A549 (cell line): ENCODE data around the gene MEI1. TPM values are rescaled to one million over a fixed set of nuclear protein-coding genes. Genes with fewer than 3 reads are reported as not detected.
"Not testable (repeated sequence)": the region's sequence is repeated elsewhere in the genome, so short reads cannot be mapped to it uniquely, and the experiment has no call there.

Experiments used
- ATAC-seq, 2 experiments: fragments of 200-7000 bp in 1 of 2; fragments of >200 bp in 1 of 2; cut with Nextera tagmentation in 1 of 2; cut with Tn5 transposase in 1 of 2; 3 replicates each; pipeline versions ENCODE4 v1.8.0 to v1.9.1; 2018 to 2020; ENCODE audit warnings: mild to moderate bottlenecking in 1 of 2, moderate library complexity in 1 of 2
- CTCF ChIA-PET: fragments of 300-600 bp; sonication (Branson Sonifier 250); formaldehyde crosslinking; extraction: SDS; loops from one replicate; lab custom pipeline; 2021; ENCODE audit warnings: antibody characterized with exemption, inconsistent platforms; lab: Yijun Ruan, JAX
- POLR2A ChIA-PET: fragments of 350-600 bp; formaldehyde crosslinking; extraction: SDS; loops from one replicate; lab custom pipeline; 2021; ENCODE audit warnings: antibody characterized with exemption, inconsistent platforms; lab: Yijun Ruan, JAX
- DNase-seq, 2 experiments: peaks; one replicate each; pipeline versions ENCODE4 v3.0.0 to v3.0.0-alpha.2; 2011 to 2016; ENCODE audit warnings: low read depth in 1 of 2, low spot score in 1 of 2
- FAIRE-seq: peaks from 2 replicates; lab custom pipeline; 2011; peaks lifted over from hg19 to GRCh38; lab: Jason Lieb, UNC
- H3K27ac ChIP-seq, 2 experiments: fragments of >200 bp; sonication (Bioruptor Twin); formaldehyde crosslinking; 3 replicates each; pipeline ENCODE4 v1.5.1; 2016 to 2017
- H3K4me1 ChIP-seq: fragments of >200 bp; sonication (Bioruptor Twin); formaldehyde crosslinking; 3 replicates; pipeline ENCODE4 v1.6.1; 2016
- H3K4me2 ChIP-seq: fragments of >200 bp; sonication (Bioruptor Twin); formaldehyde crosslinking; 3 replicates; pipeline ENCODE4 v1.6.1; 2016
- H3K4me3 ChIP-seq: fragments of >200 bp; sonication (Bioruptor Twin); formaldehyde crosslinking; 3 replicates; pipeline ENCODE4 v1.5.1; 2016
- H3K9me3 ChIP-seq: fragments of >200 bp; sonication (Bioruptor Twin); formaldehyde crosslinking; 3 replicates; pipeline ENCODE4 v1.6.1; 2016
- ATOH8 ChIP-seq: fragments of 250-450 bp; sonication (Bioruptor Pico); IDR thresholded peaks from 2 replicates; pipeline ENCODE4 v1.5.0; 2020; ENCODE audit warnings: low read depth, mild to moderate bottlenecking, moderate library complexity
- CEBPB ChIP-seq, 2 experiments: fragments of >200 bp in 1 of 2; sonication (Bioruptor Twin) in 1 of 2; formaldehyde crosslinking in 1 of 2; IDR thresholded peaks; 2 replicates each; pipeline ENCODE4 v1.6.1; 2012 to 2016
- CHD4 ChIP-seq: fragments of 200-600 bp; sonication (generic); IDR thresholded peaks from 2 replicates; pipeline ENCODE4 v1.6.1; 2016; ENCODE audit warnings: antibody characterized with exemption, mild to moderate bottlenecking, borderline replicate concordance
- EHF ChIP-seq: fragments of 250-450 bp; sonication (Bioruptor Pico); IDR thresholded peaks from 2 replicates; pipeline ENCODE4 v1.5.0; 2020; ENCODE audit warnings: mild to moderate bottlenecking
- EP300 ChIP-seq, 2 experiments: fragments of >200 bp; sonication (Bioruptor Twin); formaldehyde crosslinking; IDR thresholded peaks; 2 replicates in 1 of 2; 3 replicates in 1 of 2; pipeline ENCODE4 v1.6.1; 2016 to 2017
- FOSL2 ChIP-seq, 2 experiments: fragments of 450-650 bp in 1 of 2; fragments of >200 bp in 1 of 2; sonication (Bioruptor Twin) in 1 of 2; formaldehyde crosslinking; IDR thresholded peaks; 2 replicates each; pipeline versions ENCODE4 v1.5.0 to v1.6.1; 2016 to 2020; ENCODE audit warnings: mild to moderate bottlenecking in 1 of 2, moderate library complexity in 1 of 2
- FOXS1 ChIP-seq: fragments of 250-450 bp; sonication (Bioruptor Pico); IDR thresholded peaks from 2 replicates; pipeline ENCODE4 v1.5.0; 2020; ENCODE audit warnings: mild to moderate bottlenecking, moderate library complexity
- HOXA7 ChIP-seq: fragments of 250-450 bp; sonication (Bioruptor Pico); IDR thresholded peaks from 2 replicates; pipeline ENCODE4 v1.5.0; 2020; ENCODE audit warnings: mild to moderate bottlenecking, moderate library complexity
- JUN ChIP-seq, 2 experiments: fragments of >200 bp; sonication (Bioruptor Twin); formaldehyde crosslinking; IDR thresholded peaks; 2 replicates in 1 of 2; 3 replicates in 1 of 2; pipeline ENCODE4 v1.6.1; 2016 to 2017
- KDM5A ChIP-seq: fragments of 200-600 bp; sonication (generic); IDR thresholded peaks from 2 replicates; pipeline ENCODE4 v1.6.1; 2016; ENCODE audit warnings: antibody characterized with exemption, mild to moderate bottlenecking
- MAFK ChIP-seq: fragments of 450-650 bp; IDR thresholded peaks from 2 replicates; pipeline ENCODE4 v1.6.1; 2014; ENCODE audit not compliant: partially characterized antibody
- PHF8 ChIP-seq: fragments of 200-600 bp; sonication (generic); IDR thresholded peaks from 2 replicates; pipeline ENCODE4 v1.6.1; 2016; ENCODE audit warnings: low read depth, mild to moderate bottlenecking, antibody characterized with exemption, moderate library complexity, borderline replicate concordance
- RFX5 ChIP-seq: fragments of 450-650 bp; IDR thresholded peaks from 2 replicates; pipeline ENCODE4 v1.7.1; 2014; ENCODE audit warnings: antibody characterized with exemption, mild to moderate bottlenecking, moderate library complexity
- ZFP36 ChIP-seq: fragments of 450-650 bp; IDR thresholded peaks from 2 replicates; pipeline ENCODE4 v1.6.1; 2014; ENCODE audit warnings: borderline replicate concordance; ENCODE audit not compliant: partially characterized antibody
- ZNF302 ChIP-seq: fragments of 250-450 bp; sonication (Bioruptor Pico); IDR thresholded peaks from 2 replicates; pipeline ENCODE4 v1.9.0; 2021; ENCODE audit warnings: inconsistent platforms, mild to moderate bottlenecking, moderate library complexity
- WGBS: methylation state at CpG from one replicate; pipeline ENCODE4 v1.1.6; 2017; ENCODE audit errors: missing lambda C conversion rate; 5-methylcytosine and 5-hydroxymethylcytosine counted together
- polyA plus RNA-seq, 4 experiments: library from polyadenylated mRNA; depleted of rRNA in 3 of 4; stranded (reverse); fragments of >200 nt; fragmentation: RNase III in 1 of 4; extraction: RNeasy Plus Mini Kit Qiagen cat#74134 plus additional on column Dnase treatment in 1 of 4; gene quantifications; 2 replicates in 3 of 4; 3 replicates in 1 of 4; pipeline ENCODE4 v1.2.3, GENCODE V29; 2011 to 2017
- TF ChIP-seq, protein P1 (sequence below): fragments of 150-350 bp; IDR thresholded peaks from 2 replicates; pipeline ENCODE4 v1.6.1; 2014; ENCODE audit warnings: low read depth, mild to moderate bottlenecking, low read length
- TF ChIP-seq, protein P2 (sequence below): fragments of 200-600 bp; sonication (generic); IDR thresholded peaks from 2 replicates; pipeline ENCODE4 v1.6.1; 2016; ENCODE audit warnings: antibody characterized with exemption, mild to moderate bottlenecking, moderate library complexity

MEI1 gene
- polyA plus RNA-seq, 2 of the 4 experiments (the other 2 are of a cell fraction), result 0.12 TPM; not detected in 1

DNA sequence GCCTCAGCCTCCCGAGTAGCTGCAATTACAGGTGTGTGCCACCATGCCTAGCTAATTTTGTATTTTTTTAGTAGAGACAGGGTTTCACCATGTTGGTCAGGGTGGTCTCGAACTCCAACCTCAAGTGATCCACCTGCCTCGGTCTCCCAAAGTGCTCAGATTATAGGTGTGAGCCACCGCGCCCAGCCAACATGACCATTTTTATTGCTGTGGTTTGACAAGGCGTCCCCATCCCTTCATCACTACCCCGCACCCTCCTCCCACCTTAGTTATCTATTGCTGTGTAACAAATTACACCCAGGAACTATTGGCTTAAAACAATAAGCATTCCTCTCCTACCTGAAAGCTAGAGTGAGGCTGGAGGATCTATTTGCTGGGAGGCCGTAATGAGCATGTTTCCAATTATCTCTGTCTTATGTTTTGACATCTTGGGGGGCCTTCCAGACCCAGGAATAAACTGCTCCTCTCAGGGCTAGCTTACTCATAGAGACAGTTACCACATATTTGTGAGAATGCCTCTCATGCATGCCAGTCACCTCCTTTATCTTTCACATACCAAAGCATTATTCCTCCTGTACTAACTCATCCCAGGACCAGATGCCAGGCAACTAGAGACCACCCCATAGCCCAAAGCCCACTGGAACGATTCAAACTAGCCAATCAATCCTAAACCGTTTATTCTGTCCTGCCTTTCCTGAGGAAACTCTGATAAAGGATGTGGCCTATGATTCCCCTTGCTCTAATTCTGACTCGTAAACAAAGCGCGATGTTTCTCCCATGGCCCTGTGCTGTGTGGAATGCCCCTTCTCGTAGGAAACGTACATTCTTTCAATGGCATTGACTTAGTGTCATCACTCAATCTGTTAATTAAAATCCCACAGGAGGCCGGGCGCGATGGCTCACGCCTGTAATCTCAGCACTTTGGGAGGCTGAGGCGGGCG lies 30.1 kb upstream of the MEI1 start:
- peak in 1 of 2 experiments; percentile 13; a peak in 2 of 6 replicates for ATAC-seq
- H3K4me3 ChIP-seq, result no peak overlapping the region
- peak overlapping the region; percentile 33 for H3K4me2 ChIP-seq
- POLR2A ChIA-PET, result no interaction called here
- no peak for FAIRE-seq
- DNase-seq, result peak; percentile 24 to 52
- H3K27ac ChIP-seq, result peak overlapping the region; percentile 43 to 97; a peak in 4 of 6 replicates
- no peaks in the 10 kb centered on the region for H3K9me3 ChIP-seq
- WGBS, result 44% methylated on average over 21 of the region's 21 CpGs
- H3K4me1 ChIP-seq, result peaks cover 58% of the 10 kb centered on the region
- no peak for TF ChIP-seq ZNF302
- no peak for TF ChIP-seq EHF (CRISPR knock-in tag)
- TF ChIP-seq HOXA7 (CRISPR knock-in tag), result no peak
- TF ChIP-seq, protein P1, sequence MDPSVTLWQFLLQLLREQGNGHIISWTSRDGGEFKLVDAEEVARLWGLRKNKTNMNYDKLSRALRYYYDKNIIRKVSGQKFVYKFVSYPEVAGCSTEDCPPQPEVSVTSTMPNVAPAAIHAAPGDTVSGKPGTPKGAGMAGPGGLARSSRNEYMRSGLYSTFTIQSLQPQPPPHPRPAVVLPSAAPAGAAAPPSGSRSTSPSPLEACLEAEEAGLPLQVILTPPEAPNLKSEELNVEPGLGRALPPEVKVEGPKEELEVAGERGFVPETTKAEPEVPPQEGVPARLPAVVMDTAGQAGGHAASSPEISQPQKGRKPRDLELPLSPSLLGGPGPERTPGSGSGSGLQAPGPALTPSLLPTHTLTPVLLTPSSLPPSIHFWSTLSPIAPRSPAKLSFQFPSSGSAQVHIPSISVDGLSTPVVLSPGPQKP, result no peak
- TF ChIP-seq CHD4, result no peak
- no peak for TF ChIP-seq JUN (IDR thresholded peaks at IDR 0.05)
- TF ChIP-seq KDM5A, result no peak
- no peak for TF ChIP-seq FOXS1 (CRISPR knock-in tag)
- no peak for TF ChIP-seq ZFP36
- TF ChIP-seq PHF8, result no peak
- TF ChIP-seq RFX5, result no peak
- TF ChIP-seq, protein P2, sequence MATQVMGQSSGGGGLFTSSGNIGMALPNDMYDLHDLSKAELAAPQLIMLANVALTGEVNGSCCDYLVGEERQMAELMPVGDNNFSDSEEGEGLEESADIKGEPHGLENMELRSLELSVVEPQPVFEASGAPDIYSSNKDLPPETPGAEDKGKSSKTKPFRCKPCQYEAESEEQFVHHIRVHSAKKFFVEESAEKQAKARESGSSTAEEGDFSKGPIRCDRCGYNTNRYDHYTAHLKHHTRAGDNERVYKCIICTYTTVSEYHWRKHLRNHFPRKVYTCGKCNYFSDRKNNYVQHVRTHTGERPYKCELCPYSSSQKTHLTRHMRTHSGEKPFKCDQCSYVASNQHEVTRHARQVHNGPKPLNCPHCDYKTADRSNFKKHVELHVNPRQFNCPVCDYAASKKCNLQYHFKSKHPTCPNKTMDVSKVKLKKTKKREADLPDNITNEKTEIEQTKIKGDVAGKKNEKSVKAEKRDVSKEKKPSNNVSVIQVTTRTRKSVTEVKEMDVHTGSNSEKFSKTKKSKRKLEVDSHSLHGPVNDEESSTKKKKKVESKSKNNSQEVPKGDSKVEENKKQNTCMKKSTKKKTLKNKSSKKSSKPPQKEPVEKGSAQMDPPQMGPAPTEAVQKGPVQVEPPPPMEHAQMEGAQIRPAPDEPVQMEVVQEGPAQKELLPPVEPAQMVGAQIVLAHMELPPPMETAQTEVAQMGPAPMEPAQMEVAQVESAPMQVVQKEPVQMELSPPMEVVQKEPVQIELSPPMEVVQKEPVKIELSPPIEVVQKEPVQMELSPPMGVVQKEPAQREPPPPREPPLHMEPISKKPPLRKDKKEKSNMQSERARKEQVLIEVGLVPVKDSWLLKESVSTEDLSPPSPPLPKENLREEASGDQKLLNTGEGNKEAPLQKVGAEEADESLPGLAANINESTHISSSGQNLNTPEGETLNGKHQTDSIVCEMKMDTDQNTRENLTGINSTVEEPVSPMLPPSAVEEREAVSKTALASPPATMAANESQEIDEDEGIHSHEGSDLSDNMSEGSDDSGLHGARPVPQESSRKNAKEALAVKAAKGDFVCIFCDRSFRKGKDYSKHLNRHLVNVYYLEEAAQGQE, result no peak
- TF ChIP-seq EP300 (IDR thresholded peaks at IDR 0.05), result no peak
- no peak for TF ChIP-seq ATOH8 (CRISPR knock-in tag)
- TF ChIP-seq, all 56 proteins: peak for 0
- CTCF ChIA-PET, result interaction anchor here (0.6 to 1.6 kb wide), 4 partner anchors 17 to 272 kb away, joined by 3 to 5 read pairs (median 3); no protein-coding TSS in a partner anchor

GRCh38 chr22:41672096-41672495 lies 27.2 kb upstream of the MEI1 start:
- ATAC-seq (peak; percentile 54 to 66), DNase-seq (peak in 1 of 2 experiments; percentile 89)
- TF ChIP-seq CEBPB (IDR thresholded peaks at IDR 0.05) (peak; percentile 40 to 81; a peak in 3 of 4 replicates), FOSL2 (CRISPR knock-in tag; IDR thresholded peaks at IDR 0.05) (peak; percentile 76), MAFK (peak; percentile 91)
- H3K9me3 ChIP-seq; FAIRE-seq; H3K4me3 ChIP-seq; POLR2A ChIA-PET; TF ChIP-seq FOSL2 (IDR thresholded peaks at IDR 0.05): not testable (repeated sequence)
- 0 out of 3 replicates have a peak overlapping the region, but pooled peaks have one; percentile 19 for H3K4me2 ChIP-seq
- CTCF ChIA-PET, result interaction anchor here (0.9 to 2.7 kb wide), 6 partner anchors 9 to 254 kb away, joined by 3 to 10 read pairs (median 4); no protein-coding TSS in a partner anchor
- peak overlapping the region; percentile 13 to 97; a peak in 3 of 6 replicates for H3K27ac ChIP-seq
- 8% methylated on average over 8 of the region's 10 CpGs for WGBS
- H3K4me1 ChIP-seq, result peaks cover 54% of the 10 kb centered on the region
